GM19035 (cell line): ENCODE data around the gene ZNF853.
"Not testable (repeated sequence)": the region's sequence is repeated elsewhere in the genome, so short reads cannot be mapped to it uniquely, and the experiment has no call there.

Source experiments
- ATAC-seq: cut with Tn5 transposase; IDR thresholded peaks from one replicate; pipeline ENCODE4 v1.9.1; 2021; ENCODE audit not compliant: unreplicated experiment

ZNF853 gene

DNA sequence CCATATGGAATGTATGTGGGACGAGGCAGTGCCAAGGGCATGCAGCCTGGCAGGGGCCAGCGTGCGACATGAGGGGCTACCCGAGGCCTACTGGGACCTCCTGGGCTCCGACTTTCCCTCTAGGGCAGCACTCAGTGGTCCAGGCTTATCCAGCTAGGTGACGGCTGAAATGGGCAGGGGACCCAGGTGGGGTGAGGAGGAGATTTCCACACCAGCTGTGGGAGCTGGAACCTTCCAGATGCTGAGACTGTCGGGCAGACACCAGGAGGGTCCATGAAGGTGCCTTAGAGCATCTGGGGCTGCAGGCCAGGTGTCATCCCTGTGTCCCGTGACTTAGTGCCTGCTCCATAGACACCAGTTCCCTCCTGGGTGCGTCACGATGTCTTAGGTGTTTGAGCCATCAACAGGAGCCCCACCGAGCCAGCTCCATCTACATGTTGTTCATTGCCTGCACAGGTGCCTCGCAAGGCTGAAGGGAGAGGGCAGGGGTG lies 35.2 kb downstream of the ZNF853 start:
- ATAC-seq = no peak

DNA sequence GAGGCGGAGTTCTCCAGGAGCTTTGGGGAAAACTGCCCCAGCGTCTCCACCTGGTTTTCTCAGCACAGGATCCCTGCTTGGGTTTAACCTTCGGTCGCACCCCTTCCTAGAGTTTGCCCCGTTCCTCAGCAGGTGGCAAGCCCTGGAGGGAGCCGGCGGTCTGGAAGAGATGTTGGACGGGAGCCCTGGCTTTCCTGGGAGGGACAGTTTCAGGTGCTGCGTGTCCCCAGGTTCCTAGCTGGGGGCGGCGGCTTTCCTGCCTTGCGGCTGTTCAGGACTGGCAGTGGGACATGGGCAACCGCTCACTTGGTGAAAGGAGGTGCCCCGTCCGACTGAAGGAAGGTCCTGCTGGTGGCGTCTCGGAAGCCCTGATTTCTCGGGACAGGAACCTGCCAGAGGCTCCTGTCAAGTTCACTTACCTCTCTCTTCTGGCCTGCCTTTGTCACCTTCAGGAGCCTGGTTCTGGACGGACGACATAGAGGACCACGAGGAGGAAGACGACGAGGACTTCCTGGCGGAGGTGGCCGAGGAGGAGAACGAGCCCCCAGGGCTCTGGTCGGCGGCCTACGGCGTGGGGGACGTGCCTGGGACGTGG lies 36.5 kb downstream of the ZNF853 start:
- no peak for ATAC-seq

DNA sequence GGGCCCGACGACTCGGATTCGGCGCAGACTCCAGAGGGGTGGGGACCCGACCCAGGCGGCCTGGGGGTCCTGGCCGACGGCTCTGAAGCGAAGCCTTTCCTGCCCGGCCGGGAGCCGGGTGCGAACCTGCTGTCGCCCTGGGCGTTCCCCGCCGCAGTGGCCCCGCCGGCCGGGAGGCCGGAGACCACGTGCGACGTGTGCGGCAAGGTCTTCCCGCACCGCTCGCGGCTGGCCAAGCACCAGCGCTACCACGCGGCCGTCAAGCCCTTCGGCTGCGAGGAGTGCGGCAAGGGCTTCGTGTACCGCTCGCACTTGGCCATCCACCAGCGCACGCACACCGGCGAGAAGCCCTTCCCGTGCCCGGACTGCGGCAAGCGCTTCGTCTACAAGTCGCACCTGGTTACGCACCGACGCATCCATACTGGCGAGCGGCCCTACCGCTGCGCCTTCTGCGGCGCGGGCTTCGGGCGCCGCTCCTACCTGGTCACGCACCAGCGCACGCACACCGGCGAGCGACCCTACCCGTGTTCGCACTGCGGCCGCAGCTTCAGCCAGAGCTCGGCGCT lies 37.1 kb downstream of the ZNF853 start:
- ATAC-seq = no peak

DNA sequence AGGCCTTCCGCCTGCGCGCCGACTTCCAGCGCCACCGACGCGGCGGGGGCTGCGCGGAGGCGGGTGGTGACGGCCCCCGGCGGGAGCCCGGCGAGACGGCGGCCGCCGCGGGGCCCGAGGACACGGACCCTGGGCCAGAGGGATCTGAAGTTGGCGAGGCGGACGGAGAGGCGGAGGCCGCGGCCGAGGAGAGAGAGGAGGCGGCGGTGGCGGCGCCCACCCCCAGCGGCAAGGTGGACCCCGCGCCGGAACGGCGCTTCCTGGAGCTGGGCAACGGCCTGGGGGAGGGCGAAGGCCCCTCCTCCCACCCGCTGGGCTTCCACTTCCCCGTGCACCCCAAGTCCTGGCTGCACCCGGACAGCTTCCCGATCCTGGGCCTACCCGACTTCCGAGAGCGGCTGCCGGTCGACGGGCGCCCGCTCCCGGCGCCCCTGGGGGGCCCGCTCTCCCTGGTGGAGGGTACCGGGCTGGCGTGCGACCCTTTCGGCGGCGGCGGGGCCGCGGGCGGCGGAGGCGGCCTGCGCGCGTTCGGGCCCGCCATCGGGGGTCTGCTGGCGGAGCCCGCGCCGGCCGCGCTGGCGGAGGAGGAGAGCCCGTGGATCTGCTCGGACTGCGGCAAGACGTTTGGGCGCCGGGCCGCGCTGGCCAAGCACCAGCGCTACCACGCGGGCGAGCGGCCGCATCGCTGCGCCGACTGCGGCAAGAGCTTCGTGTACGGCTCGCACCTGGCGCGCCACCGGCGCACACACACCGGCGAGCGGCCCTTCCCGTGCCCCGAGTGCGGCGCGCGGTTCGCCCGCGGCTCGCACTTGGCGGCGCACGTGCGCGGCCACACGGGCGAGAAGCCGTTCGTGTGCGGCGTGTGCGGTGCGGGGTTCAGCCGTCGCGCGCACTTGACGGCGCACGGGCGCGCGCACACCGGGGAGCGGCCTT lies 37.9 kb downstream of the ZNF853 start:
- ATAC-seq = no peak

DNA sequence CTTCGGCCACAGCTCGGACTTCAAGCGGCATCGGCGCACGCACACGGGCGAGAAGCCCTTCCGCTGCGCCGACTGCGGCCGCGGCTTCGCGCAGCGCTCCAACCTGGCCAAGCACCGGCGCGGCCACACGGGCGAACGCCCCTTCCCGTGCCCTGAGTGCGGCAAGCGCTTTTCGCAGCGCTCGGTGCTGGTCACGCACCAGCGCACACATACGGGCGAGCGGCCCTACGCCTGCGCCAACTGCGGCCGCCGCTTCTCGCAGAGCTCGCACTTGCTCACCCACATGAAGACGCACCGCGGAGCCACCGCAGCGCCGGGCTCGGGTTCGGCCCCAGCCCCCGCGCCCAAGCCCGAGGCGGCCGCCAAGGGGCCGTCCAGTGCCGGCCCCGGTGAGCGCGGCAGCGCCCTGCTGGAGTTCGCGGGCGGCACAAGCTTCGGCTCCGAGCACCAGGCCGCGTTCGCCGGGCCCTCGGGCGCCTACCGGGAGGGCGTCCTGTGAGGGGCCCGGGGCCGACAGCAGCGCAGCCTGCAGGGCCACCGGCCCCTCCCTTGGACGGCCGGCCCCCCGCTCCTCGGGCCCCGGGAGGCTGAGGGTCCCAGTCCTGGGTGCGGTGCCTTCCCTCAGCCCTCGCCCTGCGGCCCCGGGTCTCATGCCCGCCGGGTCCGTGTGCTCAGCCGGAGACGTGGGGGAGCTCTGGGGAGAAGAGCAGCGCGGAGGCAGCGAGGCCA lies 38.9 kb downstream of the ZNF853 start:
- no peak for ATAC-seq

DNA sequence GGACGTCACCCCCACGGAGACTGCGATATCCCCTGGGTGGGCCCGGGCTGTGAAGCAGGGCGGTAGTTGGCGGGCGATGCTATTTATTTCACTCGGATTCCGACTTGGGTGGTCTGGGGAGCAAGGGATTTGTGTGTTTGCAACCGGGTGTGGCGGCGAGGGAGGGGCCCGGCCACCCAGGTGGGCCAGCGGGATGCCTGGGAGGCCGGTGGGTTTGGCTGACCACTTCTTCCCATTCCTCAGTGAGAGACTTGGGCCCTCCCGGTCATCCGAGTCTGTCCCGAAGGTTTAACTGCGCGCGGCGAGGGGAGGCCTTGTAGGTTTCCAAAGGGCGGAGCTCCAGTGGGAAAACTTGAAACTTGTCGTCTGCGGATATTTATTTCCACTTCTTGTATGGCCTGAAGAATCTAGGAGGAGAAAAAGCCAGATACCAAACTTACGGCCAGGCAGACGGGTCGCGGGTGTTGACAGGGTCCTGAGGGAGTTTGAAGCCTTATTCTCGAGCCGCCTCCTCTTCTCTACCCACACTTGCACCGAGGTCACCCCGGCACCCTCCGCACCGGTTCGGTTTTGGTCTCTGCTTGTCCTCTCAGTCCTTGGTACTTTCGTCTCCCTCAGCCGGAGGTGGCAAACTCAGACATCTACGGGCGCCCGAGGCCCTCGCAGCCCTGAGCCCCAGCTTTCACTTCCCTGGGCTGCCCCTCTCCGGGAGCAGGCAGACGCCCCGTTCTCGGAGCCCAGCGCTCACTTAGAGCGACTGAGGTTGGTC lies 39.6 kb downstream of the ZNF853 start:
- ATAC-seq = no peak

DNA sequence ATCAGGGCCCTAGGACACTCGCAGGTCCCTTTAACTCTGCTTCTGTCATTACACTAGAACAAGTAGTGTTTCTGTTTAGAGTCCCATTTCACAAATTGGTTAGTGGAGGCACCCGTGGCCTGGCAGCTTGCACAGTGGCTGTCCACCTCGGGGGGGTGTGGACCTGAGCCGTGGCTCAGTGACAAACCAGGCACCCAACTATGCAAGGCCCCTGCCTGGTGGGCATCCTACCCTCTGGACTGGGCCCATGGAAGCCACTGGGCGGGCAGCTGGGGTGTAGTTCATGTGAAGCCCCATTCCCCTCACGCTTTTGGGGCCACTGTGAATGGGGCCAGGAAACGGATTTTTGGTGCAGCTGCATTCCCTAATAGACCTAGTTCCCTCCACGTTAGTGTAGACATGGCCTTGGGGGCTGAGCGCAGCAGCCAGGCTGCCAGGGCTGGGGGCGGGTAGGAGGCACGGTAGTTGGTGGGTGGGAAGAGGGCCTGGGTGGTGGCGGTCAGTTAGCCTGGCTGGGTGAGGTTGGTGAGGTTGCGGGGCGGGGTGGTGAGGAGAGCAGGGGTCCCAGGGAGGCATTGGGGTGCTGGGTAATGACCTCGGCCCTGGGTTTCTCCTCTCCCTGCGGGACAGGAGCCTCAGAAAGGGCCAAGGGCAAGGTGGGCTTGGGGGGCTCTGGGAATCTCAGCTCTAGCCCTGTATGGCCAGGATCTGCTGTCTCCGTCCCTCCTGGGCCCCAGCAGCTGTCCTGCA lies 40.4 kb downstream of the ZNF853 start:
- no peak for ATAC-seq

DNA sequence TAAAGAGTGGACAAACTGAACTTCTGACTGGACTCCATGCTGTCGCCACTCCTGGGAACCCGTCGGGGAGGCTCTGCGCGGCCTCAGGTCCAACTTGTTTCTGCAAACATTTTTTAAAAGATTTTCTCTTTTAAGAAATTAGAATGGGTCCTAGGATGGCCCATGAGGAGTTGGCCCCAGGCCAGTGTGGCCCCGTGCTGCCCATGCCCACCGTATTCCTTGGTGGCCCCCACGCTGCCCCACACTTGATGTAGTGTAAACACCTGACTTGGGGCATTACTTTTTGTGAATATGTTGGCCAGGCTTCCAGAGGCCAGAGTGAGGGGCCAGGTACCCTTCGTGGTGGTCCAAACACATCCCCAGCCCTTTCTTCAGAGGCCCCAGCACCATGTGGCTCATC lies 41.0 kb downstream of the ZNF853 start:
- no peak for ATAC-seq

DNA sequence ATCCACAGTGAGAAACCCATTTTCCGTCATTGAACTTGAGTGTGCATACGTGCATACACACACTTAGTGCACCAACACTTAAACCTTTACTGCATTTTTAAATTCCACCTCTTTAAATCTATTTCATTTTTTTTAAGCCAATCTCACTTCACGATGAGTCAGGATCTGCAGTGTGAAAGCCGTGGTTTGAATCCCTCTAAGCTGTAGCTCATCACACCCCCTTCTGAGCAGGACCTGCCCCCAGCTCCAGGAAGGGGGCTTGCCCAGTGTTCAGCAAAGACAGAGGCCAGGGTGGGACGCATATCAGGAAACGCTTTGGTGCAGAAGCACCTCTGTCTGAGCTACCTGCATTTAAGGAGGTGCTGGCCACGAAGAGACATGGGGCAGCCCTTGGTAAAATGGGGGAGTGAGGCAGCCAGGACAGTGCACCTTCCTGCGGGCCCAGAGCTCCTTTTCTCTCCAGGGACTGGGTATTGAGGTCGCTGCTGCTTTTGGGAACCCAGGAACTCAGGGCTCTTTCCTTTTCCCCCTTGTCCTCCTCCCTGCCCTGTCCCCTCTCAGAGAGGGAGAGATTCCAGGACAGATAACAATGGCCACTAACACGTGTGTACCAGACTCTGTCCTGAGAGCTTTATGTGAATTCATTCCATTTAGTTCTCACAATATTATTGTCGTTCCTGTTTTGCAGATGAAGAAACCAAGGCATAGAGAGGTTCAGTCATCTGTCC lies 43.4 kb downstream of the ZNF853 start:
- ATAC-seq = no peak

DNA sequence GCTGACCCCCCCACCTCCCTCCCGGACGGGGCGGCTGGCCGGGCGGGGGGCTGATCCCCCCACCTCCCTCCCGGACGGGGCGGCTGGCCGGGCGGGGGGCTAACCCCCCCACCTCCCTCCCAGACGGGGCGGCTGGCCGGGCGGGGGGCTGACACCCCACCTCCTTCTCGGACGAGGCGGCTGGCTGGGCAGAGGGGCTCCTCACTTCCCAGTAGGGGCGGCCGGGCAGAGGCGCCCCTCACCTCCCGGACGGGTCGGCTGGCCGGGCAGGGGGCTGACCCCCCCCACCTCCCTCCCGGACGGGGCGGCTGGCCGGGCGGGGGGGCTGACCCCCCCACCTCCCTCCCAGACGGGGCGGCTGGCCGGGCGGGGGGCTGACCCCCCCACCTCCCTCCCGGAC lies 55.4 kb downstream of the ZNF853 start:
- not testable (repeated sequence) for ATAC-seq
